Measurements from ENCODE around the gene BOLA3.

DNA sequence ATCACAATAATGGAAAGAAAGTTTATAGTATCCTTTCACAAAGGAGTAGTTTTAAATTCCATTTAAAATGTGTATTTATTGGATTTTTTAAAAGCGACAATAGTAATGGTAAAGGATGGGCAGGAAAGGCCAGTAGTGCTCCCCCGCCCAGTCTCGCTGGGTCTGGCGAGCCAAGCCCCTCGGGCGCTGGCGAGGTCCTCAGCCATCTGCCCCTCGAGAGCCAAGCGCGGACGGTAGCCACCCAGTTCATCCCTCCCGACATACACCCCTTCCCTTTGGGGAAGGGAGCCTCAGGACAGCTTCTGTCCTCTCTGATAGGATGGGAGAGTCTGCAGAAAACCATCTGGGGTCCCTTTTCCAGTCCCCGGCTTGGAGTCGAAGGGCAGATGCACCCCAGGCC lies 45.2 kb downstream of the BOLA3 start:
- TF ChIP-seq, protein P1, sequence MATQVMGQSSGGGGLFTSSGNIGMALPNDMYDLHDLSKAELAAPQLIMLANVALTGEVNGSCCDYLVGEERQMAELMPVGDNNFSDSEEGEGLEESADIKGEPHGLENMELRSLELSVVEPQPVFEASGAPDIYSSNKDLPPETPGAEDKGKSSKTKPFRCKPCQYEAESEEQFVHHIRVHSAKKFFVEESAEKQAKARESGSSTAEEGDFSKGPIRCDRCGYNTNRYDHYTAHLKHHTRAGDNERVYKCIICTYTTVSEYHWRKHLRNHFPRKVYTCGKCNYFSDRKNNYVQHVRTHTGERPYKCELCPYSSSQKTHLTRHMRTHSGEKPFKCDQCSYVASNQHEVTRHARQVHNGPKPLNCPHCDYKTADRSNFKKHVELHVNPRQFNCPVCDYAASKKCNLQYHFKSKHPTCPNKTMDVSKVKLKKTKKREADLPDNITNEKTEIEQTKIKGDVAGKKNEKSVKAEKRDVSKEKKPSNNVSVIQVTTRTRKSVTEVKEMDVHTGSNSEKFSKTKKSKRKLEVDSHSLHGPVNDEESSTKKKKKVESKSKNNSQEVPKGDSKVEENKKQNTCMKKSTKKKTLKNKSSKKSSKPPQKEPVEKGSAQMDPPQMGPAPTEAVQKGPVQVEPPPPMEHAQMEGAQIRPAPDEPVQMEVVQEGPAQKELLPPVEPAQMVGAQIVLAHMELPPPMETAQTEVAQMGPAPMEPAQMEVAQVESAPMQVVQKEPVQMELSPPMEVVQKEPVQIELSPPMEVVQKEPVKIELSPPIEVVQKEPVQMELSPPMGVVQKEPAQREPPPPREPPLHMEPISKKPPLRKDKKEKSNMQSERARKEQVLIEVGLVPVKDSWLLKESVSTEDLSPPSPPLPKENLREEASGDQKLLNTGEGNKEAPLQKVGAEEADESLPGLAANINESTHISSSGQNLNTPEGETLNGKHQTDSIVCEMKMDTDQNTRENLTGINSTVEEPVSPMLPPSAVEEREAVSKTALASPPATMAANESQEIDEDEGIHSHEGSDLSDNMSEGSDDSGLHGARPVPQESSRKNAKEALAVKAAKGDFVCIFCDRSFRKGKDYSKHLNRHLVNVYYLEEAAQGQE (IDR thresholded peaks at IDR 0.05; ENCODE audit: insufficient read depth in 1 of 2, low read depth in 2 of 2, low read length in 1 of 2): no peak
- TF ChIP-seq, protein P2, sequence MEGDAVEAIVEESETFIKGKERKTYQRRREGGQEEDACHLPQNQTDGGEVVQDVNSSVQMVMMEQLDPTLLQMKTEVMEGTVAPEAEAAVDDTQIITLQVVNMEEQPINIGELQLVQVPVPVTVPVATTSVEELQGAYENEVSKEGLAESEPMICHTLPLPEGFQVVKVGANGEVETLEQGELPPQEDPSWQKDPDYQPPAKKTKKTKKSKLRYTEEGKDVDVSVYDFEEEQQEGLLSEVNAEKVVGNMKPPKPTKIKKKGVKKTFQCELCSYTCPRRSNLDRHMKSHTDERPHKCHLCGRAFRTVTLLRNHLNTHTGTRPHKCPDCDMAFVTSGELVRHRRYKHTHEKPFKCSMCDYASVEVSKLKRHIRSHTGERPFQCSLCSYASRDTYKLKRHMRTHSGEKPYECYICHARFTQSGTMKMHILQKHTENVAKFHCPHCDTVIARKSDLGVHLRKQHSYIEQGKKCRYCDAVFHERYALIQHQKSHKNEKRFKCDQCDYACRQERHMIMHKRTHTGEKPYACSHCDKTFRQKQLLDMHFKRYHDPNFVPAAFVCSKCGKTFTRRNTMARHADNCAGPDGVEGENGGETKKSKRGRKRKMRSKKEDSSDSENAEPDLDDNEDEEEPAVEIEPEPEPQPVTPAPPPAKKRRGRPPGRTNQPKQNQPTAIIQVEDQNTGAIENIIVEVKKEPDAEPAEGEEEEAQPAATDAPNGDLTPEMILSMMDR (IDR thresholded peaks at IDR 0.05): no peak
- TF ChIP-seq POLR2AphosphoS5 (IDR thresholded peaks at IDR 0.05; ENCODE audit: low read depth, low read length): no peak
- TF ChIP-seq SIN3A (IDR thresholded peaks at IDR 0.05; ENCODE audit: borderline replicate concordance, insufficient read depth, low read depth, low read length): no peak
